Natural killer cell (primary cell): Measurements from ENCODE around the gene RNF144B. TPM values are rescaled to one million over a fixed set of nuclear protein-coding genes. Genes with fewer than 3 reads are reported as not detected.
A peak's percentile ranks its signal among the peaks of the same experiment; 100 is the strongest.

Experiments used
- ATAC-seq, 3 donors: fragments of 150-1000 bp in 2 of 3; fragments of 200-7000 bp in 1 of 3; cut with Tn5 transposase; 1 replicate in 1 of 3; 2 replicates in 2 of 3; pipeline ENCODE4 v1.10.0; 2021; ENCODE audit warnings: mild to moderate bottlenecking in 2 of 3, moderate library complexity in 2 of 3
- DNase-seq, 2 donors: peaks; one replicate each; pipeline versions ENCODE4 v3.0.0 to v3.0.0-alpha.2; 2013 to 2021; ENCODE audit warnings: mixed read lengths in 1 of 2
- H3K27ac ChIP-seq: one replicate; pipeline ENCODE4 v1.5.1; 2013; ENCODE audit warnings: mild to moderate bottlenecking, low read length
- H3K27me3 ChIP-seq: one replicate; pipeline ENCODE4 v1.6.1; 2013; ENCODE audit warnings: low read length; ENCODE audit not compliant: control insufficient read depth, insufficient read depth
- H3K36me3 ChIP-seq: one replicate; pipeline ENCODE4 v1.6.1; 2013; ENCODE audit warnings: low read length; ENCODE audit not compliant: control insufficient read depth, insufficient read depth
- H3K4me1 ChIP-seq: one replicate; pipeline ENCODE4 v1.6.1; 2013; ENCODE audit warnings: low read length; ENCODE audit not compliant: control insufficient read depth, insufficient read depth
- H3K4me3 ChIP-seq: one replicate; pipeline ENCODE4 v1.5.1; 2013; ENCODE audit warnings: low read length
- H3K9me3 ChIP-seq: one replicate; pipeline ENCODE4 v1.6.1; 2013; ENCODE audit warnings: low read length; ENCODE audit not compliant: control insufficient read depth, insufficient read depth
- H3K27ac Mint-ChIP-seq, 2 donors: one replicate each; pipeline ENCODE4 v1.8.0; 2022; ENCODE audit warnings: mild to moderate bottlenecking in 2 of 2, mixed read lengths in 2 of 2, moderate library complexity in 1 of 2
- H3K27me3 Mint-ChIP-seq, 2 donors: one replicate each; pipeline ENCODE4 v1.8.0; 2022; ENCODE audit warnings: low read depth in 2 of 2, mixed read lengths in 2 of 2
- H3K36me3 Mint-ChIP-seq: one replicate; pipeline ENCODE4 v1.8.0; 2022; ENCODE audit warnings: mixed read lengths
- H3K4me1 Mint-ChIP-seq, 2 donors: one replicate each; pipeline ENCODE4 v1.8.0; 2022; ENCODE audit warnings: mixed read lengths in 2 of 2
- H3K4me3 Mint-ChIP-seq: one replicate; pipeline ENCODE4 v1.8.0; 2022; ENCODE audit warnings: mild to moderate bottlenecking, moderate library complexity, mixed read lengths
- H3K9me3 Mint-ChIP-seq, 2 donors: one replicate each; pipeline ENCODE4 v1.8.0; 2022; ENCODE audit warnings: mixed read lengths in 2 of 2
- WGBS: methylation state at CpG from one replicate; pipeline ENCODE4 v1.1.7; 2013; ENCODE audit warnings: missing lambda C conversion rate; ENCODE audit not compliant: insufficient coverage; 5-methylcytosine and 5-hydroxymethylcytosine counted together
- intact Hi-C: fragments of 100-400 bp; cut with micrococcal nuclease; formaldehyde crosslinking; loops from one replicate; pipeline ENCODE4 v1.14.2; 2022
- total RNA-seq, 4 donors: library from RNA; stranded (reverse); fragments of 120-200 nt in 1 of 4; gene quantifications; one replicate each; pipeline versions ENCODE4 v1.2.3 to v1.2.4, GENCODE V29; 2013 to 2022
- TF ChIP-seq, protein P1 (sequence below): fragments of 200-600 bp; IDR thresholded peaks from one replicate; pipeline ENCODE4 v1.8.0; 2022; ENCODE audit warnings: antibody characterized with exemption

Gene RNF144B
- total RNA-seq, 3 donors from 2014 or later (not counting 1 experiment from before 2014, with no cell fraction given) = 3.3 to 10.5 (median 5.2) TPM

DNA sequence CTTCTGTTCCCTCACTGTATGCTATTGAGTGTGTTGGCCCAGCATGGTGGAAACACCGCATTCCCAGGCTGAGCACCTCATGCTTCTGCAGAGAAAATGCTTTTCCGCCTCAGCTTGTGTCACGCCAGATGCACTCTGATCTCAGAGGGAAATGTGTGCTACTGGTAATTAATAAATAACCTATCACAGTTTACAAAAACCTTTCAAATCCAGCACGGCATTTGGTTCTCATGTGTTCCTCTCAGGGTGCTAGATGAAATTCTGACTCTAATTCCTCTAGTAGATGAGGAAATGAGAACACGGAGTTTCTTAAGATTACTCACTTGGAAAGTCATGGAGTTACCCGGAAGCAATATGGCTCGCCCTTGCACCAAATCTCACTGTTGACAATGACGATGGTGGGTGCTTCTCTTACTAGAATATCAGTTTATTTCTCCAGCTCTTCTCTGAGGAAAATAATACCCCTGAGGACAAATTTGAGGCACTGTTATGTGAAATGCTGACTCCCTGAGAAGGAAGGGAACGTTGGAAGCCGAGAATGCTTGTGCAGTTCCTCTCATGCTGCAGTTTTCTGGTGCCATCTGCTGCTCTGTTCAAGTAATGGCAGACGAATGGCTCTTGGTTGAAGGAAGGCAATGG, 116.6 kb downstream of the RNF144B start:
- no peak overlapping the region for H3K4me3 Mint-ChIP-seq
- peak in 2 of 3 donors; percentile 56 to 71 for ATAC-seq
- WGBS = 52% methylated on average over 10 of the region's 11 CpGs

DNA sequence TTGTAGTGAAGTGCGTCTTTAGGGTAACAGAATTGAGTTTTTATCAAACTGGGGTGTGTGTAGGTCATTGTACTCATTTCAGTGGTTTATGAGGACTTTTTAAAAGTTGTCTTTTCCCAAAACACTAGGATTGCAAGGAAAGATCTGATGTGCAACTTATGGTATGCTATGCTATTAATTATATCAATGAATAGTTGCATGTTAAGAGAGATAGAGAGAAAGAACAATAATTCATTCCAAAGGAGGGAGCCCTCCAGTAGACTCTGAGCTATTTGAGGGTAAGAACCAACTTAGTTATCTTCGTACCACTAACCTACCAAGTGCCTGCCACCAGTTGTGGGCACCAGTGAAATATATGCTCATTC, 117.1 kb downstream of the RNF144B start:
- Histone ChIP-seq H3K4me1 (peaks cover 3% of the 10 kb centered on the region), H3K27me3 (no peaks in the 10 kb centered on the region), H3K4me3 (no peak overlapping the region), H3K27ac (no peak overlapping the region), H3K36me3 (no peaks in the 10 kb centered on the region), H3K9me3 (no peaks in the 10 kb centered on the region)
- H3K27ac Mint-ChIP-seq = no peak overlapping the region
- H3K4me3 Mint-ChIP-seq = no peak overlapping the region
- no peak for ATAC-seq
- no peaks in the 10 kb centered on the region for H3K9me3 Mint-ChIP-seq
- no peak for DNase-seq
- no peaks in the 10 kb centered on the region for H3K4me1 Mint-ChIP-seq
- no peaks in the 10 kb centered on the region for H3K36me3 Mint-ChIP-seq
- intact Hi-C loops = loop anchor here (1.0 kb wide), 1 partner anchor 180 kb away; no protein-coding TSS in a partner anchor
- no peaks in the 10 kb centered on the region for H3K27me3 Mint-ChIP-seq
- WGBS = 29% methylated on average over 1 of the region's 2 CpGs
- TF ChIP-seq, protein P1, sequence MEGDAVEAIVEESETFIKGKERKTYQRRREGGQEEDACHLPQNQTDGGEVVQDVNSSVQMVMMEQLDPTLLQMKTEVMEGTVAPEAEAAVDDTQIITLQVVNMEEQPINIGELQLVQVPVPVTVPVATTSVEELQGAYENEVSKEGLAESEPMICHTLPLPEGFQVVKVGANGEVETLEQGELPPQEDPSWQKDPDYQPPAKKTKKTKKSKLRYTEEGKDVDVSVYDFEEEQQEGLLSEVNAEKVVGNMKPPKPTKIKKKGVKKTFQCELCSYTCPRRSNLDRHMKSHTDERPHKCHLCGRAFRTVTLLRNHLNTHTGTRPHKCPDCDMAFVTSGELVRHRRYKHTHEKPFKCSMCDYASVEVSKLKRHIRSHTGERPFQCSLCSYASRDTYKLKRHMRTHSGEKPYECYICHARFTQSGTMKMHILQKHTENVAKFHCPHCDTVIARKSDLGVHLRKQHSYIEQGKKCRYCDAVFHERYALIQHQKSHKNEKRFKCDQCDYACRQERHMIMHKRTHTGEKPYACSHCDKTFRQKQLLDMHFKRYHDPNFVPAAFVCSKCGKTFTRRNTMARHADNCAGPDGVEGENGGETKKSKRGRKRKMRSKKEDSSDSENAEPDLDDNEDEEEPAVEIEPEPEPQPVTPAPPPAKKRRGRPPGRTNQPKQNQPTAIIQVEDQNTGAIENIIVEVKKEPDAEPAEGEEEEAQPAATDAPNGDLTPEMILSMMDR = no peak

More for the DNA sequence above, 116.6 kb downstream of the RNF144B start:
- no peaks in the 10 kb centered on the region for H3K36me3 Mint-ChIP-seq
- H3K9me3 Mint-ChIP-seq = no peaks in the 10 kb centered on the region
- Histone ChIP-seq H3K9me3 (no peaks in the 10 kb centered on the region), H3K4me1 (peaks cover 3% of the 10 kb centered on the region), H3K4me3 (no peak overlapping the region), H3K36me3 (no peaks in the 10 kb centered on the region), H3K27ac (no peak overlapping the region), H3K27me3 (no peaks in the 10 kb centered on the region)
- TF ChIP-seq, protein P1 = peak; percentile 66
- peak in 1 of 2 donors; percentile 69 for DNase-seq
- no peak overlapping the region for H3K27ac Mint-ChIP-seq
- intact Hi-C loops = loop anchor here (1.0 kb wide), 1 partner anchor 179 kb away; no protein-coding TSS in a partner anchor
- H3K27me3 Mint-ChIP-seq = no peaks in the 10 kb centered on the region
- H3K4me1 Mint-ChIP-seq = no peaks in the 10 kb centered on the region

DNA sequence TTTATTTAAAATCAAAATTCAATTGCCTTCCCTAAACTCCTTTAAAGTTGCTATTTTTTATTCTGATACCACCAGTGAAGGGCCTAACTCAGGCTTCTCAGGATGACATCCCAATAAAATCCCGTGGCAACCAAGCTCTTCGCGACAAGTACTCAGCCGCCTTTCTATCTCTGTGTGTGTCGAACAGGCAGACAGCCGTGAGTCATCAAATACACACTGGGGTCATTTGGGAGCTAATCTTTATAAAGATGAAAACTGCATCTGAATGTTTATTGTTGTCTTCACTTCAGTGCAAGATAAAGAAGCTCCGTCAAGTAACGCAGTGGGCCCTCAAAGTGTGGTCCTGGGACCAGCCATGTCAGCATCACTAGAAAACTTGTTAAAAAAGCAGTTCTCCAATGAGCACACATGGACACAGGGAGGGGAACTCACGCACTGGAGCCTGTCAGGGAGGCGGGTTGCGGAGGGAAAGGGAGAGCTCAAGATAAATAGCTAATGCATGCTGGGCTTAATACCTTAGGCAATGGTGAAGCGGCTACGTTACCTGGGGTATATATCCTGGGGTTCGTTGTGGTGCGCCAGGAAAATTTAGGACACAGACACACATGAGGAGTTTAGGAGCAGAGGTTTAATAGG, 119.3 kb downstream of the RNF144B start:
- H3K9me3 ChIP-seq = no peaks in the 10 kb centered on the region
- no peaks in the 10 kb centered on the region for H3K27me3 ChIP-seq
- no peak overlapping the region for H3K27ac Mint-ChIP-seq
- no peak for DNase-seq
- no peaks in the 10 kb centered on the region for H3K36me3 ChIP-seq
- TF ChIP-seq, protein P1 = no peak
- H3K4me3 Mint-ChIP-seq = no peak overlapping the region
- H3K36me3 Mint-ChIP-seq = no peaks in the 10 kb centered on the region
- no peak overlapping the region for H3K27ac ChIP-seq
- H3K9me3 Mint-ChIP-seq = no peaks in the 10 kb centered on the region
- H3K4me1 Mint-ChIP-seq = no peaks in the 10 kb centered on the region
- H3K27me3 Mint-ChIP-seq = no peaks in the 10 kb centered on the region
- intact Hi-C loops = no loop called here
- peaks cover 3% of the 10 kb centered on the region for H3K4me1 ChIP-seq
- ATAC-seq = no peak
- H3K4me3 ChIP-seq = no peak overlapping the region
- 96% methylated on average over 15 of the region's 15 CpGs for WGBS
